Astrocyte of the spinal cord (primary cell): ENCODE data around the gene PIEZO2.

Experiments used
- DNase-seq: peaks from one replicate; pipeline ENCODE4 v3.0.0; 2011; ENCODE audit warnings: low read depth, low spot score
- H3K4me3 ChIP-seq: 2 replicates; pipeline ENCODE4 v1.5.1; 2011; ENCODE audit warnings: low read depth, mild to moderate bottlenecking, low read length, moderate library complexity
- in situ Hi-C: cut with HindIII; loops from 2 replicates; pipeline ENCODE4 v1.10.0; 2017; ENCODE audit warnings: low sequenced_read_pairs
- TF ChIP-seq, protein P1 (sequence below): IDR thresholded peaks from 2 replicates; pipeline ENCODE4 v1.5.1; 2012; ENCODE audit warnings: low read depth, mild to moderate bottlenecking, low read length, inconsistent platforms

The PIEZO2 gene

DNA sequence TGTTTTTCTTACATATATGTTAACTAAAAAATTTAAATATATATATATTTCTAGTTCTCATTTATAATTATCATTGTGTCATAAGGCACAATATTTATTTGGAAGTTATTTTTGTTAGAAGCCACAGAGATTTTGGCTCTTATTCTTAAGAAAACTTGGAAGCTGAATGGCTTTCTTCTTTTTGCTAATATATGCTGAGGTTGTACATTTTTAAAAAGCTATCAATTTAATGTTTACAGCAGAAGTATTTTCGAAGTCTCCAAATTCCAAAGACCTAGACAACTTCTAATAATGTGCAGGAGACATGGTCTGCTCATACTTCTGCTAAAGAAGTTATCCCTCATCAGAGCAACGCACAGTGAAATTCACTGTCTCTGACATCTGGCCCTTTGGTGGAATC is 3.7 kb upstream of the PIEZO2 start:
- in situ Hi-C loops, result no loop called here
- no peak overlapping the region for H3K4me3 ChIP-seq
- TF ChIP-seq, protein P1, sequence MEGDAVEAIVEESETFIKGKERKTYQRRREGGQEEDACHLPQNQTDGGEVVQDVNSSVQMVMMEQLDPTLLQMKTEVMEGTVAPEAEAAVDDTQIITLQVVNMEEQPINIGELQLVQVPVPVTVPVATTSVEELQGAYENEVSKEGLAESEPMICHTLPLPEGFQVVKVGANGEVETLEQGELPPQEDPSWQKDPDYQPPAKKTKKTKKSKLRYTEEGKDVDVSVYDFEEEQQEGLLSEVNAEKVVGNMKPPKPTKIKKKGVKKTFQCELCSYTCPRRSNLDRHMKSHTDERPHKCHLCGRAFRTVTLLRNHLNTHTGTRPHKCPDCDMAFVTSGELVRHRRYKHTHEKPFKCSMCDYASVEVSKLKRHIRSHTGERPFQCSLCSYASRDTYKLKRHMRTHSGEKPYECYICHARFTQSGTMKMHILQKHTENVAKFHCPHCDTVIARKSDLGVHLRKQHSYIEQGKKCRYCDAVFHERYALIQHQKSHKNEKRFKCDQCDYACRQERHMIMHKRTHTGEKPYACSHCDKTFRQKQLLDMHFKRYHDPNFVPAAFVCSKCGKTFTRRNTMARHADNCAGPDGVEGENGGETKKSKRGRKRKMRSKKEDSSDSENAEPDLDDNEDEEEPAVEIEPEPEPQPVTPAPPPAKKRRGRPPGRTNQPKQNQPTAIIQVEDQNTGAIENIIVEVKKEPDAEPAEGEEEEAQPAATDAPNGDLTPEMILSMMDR, result no peak
- DNase-seq, result no peak

DNA sequence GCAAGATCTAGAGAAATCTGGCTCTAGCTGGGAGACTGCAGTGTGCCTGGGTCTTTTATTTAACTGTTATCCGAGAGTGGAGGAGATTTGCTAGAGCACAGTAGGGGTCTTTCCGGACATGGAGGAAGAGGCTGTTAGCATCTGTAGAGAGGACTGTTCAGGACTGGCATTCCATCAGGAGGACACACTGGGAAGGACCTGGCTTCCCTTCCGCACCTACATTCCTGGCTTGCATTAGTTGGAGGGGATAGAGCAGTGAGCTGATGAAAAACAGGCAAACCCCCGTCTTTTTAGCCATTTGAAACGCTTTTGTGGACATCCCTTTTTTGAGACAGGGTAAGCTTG is 874 bp upstream of the PIEZO2 start:
- DNase-seq, result no peak
- H3K4me3 ChIP-seq, result no peak overlapping the region
- TF ChIP-seq, protein P1, result no peak
- in situ Hi-C loops, result no loop called here

DNA sequence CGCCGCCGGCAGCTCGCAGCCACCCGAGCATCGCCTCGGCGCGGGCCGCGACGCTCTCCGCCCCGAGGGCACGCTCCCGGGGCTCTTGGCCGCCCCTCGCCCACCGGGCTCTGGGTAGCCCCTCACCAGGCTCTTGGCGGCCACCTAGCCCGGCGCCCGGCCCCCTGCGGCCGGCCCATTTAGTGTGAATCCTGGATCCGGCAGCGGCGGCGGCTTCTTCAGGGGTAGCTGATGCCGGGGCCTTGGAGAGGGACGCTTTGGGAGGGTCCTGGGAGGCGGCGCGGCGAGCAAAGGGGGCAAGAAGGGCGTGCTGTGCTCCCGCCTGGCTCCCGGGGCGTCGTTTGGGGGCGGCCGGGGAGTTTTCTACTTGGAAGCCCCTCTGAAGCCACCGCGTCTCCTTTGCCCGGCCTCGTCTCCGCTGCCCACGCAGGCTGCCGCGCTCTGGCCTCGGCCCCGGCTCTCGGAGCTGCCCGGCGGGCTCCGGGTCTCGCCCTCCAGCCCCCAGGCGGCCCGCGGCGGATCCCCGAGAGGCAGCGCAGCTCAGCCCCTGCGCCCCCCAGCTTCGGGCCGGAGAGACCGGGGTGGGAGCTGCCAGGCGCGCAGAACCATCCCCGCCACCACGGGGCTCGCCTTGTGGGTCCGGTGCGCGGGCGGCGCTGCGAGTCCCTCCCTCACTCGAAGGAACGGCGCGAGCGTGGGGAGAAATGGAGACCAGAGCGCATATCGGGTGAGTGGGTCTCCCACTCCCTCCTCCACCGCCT is 509 bp downstream of the PIEZO2 start:
- in situ Hi-C loops, result no loop called here
- DNase-seq, result no peak
- TF ChIP-seq, protein P1, result no peak
- peak overlapping the region; percentile 34 for H3K4me3 ChIP-seq

DNA sequence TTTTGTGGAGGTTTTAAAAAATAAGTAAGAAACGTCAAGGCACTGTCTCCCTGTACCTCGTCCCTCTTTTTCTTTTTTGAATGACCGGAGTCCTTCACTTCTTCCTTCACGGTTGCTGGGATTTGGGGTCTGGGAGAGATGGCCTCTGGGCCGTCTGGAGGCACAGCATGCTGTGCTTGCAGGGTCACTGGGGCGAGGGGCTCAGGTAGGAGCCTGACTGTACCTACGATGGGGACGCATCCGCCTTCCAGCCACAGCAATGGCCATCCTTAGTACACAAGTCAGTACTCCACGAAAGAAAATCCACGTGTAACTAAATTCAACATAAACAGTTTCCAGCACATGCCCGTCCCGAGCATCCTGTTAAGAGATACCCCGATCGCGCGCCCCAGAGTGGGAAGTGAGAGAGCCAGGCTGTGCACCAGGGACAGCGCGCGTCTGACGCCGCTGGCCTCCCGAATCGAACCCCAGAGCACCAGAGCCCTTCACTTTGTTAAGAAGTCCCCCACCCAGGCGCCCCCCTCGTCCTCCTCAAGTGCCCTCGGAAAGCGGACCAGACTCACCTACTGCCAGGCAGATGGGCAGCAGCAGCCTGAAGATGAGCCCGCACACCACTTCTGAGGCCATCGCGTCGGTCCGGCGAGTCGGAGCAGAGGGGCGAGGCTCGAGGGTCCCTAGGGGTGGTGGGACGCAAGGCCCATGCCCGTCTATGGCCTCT is 1.2 kb downstream of the PIEZO2 start:
- peak overlapping the region; percentile 21 for H3K4me3 ChIP-seq
- TF ChIP-seq, protein P1, result no peak
- in situ Hi-C loops, result no loop called here

DNA sequence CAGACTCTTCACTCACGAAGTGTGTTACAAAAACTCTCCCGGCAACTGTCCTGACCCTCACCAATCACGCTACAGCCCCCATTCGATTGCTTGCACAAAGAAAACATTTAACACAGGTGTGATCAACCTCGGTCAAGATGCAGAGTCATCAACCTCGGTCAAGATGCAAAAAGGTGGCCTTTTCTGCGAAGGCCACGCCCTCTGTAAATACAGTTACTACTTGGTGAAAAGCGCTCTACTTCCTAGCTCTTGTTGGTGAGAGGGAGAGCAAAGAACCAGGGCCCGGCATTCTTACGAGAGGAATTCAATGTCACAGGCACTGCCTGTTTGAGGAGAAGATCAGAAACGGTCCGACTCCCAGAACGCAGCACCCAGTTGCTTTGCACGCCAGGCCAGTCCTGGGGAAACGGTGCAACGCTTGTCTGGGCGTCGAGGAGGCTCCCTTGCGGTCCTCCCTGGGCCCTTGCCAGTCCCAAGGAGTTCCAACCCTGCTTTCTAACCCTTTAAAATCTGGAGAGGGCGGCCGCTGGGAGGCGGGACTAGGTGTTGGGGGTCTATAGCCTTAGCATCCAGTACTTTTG is 1.9 kb downstream of the PIEZO2 start:
- H3K4me3 ChIP-seq, result no peak overlapping the region
- TF ChIP-seq, protein P1, result no peak
- in situ Hi-C loops, result no loop called here
- DNase-seq, result no peak

More for the DNA sequence above, 1.2 kb downstream of the PIEZO2 start:
- no peak for DNase-seq

DNA sequence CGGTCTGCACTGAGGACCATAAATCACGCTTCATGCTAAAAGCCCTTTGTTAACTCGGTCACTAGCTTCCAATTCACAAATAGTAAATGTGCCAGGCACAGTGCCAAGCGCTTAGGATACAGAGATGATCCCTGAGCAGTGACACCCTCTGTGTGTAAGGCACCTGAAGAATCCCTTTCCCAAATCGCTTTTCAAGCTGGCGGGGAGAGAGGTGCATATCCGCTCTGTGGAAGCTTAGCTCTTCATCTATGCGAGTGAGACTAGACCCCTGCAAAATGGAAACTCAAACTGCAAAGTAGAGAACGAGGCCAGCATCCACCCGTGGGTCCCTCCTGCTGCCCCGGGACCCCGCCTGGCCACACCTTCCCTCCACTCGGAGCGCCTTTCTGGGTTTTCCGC is 2.4 kb downstream of the PIEZO2 start:
- H3K4me3 ChIP-seq, result no peak overlapping the region
- DNase-seq, result no peak
- in situ Hi-C loops, result no loop called here
- TF ChIP-seq, protein P1, result no peak
